ENCODE results near the gene SNRK. TPM values are rescaled to one million over a fixed set of nuclear protein-coding genes. Genes with fewer than 3 reads are reported as not detected.

The SNRK gene, protein sequence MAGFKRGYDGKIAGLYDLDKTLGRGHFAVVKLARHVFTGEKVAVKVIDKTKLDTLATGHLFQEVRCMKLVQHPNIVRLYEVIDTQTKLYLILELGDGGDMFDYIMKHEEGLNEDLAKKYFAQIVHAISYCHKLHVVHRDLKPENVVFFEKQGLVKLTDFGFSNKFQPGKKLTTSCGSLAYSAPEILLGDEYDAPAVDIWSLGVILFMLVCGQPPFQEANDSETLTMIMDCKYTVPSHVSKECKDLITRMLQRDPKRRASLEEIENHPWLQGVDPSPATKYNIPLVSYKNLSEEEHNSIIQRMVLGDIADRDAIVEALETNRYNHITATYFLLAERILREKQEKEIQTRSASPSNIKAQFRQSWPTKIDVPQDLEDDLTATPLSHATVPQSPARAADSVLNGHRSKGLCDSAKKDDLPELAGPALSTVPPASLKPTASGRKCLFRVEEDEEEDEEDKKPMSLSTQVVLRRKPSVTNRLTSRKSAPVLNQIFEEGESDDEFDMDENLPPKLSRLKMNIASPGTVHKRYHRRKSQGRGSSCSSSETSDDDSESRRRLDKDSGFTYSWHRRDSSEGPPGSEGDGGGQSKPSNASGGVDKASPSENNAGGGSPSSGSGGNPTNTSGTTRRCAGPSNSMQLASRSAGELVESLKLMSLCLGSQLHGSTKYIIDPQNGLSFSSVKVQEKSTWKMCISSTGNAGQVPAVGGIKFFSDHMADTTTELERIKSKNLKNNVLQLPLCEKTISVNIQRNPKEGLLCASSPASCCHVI
- 185 and 192 TPM in 2 replicates for total RNA-seq

DNA sequence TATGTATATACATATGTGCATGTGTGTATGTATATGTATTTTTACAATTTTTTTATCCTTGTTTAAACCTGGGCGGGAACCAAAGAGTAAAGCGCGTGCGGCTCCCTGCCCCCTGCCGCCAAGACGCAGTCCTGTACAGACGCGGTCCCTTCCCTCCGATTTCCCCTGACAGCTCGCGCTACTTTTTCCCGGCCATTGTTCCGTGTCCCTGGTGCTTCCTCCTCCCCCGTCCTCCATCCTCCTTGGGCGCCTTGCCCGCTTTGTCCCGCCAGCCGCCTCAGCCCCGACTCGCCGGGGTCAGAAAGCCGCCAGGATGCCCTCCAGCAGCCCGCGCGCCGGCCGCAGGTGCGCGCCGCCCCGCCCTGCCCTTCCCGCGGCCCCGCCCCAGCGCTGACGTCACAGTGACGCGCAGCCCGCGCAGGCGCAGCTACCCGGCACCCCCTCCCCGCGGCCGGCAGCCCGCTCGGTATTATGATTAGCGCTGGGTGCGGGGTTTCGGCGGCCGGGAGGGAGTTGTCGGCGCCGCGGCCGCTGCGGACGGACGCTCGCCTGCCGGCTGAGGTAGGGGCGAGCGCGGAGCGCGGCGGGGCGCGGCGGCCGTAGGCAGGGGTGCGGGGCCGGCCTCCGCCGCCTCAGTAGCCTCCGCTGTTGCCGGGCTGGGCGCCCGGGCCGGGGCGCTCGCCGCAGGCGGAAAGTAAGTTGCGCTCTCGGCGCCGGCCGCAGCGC is at the start of gene SNRK:
Gene SNRK, plus strand, starts transcription at position 426 of the 726 bp plus-strand sequence. CDS start 16,664 bp downstream, outside the sequence.
- peak; percentile 99 for DNase-seq

DNA sequence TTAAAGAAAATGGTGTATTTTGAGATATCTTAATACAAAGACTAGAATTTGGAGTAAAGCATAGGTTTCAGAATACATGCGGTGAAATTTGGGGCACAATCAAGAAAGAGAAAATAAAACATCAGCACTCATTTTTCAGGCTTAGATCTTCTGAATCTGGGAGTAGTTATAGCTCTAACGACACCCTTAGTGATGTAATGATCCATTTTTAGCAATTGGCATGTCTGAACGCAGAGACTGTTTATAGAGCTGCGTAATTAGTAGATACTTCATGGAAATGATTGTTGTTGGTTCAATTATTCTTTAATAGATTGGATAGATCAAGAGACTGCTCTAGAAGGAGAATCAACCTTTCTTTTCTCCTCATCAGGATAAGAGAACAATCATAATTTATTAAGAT is 47.5 kb upstream of the SNRK start:
- no peak for DNase-seq

DNA sequence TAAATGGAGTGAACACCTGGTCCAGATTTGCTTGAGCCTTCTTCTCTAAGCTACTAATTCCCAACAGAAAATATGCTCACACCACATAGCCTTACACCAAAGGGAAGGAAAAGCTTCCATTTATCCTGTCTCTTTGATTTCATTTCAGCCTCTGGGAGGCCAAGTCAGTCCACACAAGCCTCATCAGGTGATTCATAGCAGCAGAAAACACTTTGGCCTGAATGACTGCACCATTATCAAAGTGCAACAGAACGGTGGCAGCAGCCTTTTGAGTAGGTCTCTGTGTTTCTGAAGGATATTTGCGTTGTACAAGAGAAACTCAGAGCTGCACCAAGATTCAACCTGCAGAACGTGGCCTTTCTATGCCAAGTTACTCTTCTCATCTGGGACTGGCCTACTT is 46.6 kb upstream of the SNRK start:
- DNase-seq: no peak

DNA sequence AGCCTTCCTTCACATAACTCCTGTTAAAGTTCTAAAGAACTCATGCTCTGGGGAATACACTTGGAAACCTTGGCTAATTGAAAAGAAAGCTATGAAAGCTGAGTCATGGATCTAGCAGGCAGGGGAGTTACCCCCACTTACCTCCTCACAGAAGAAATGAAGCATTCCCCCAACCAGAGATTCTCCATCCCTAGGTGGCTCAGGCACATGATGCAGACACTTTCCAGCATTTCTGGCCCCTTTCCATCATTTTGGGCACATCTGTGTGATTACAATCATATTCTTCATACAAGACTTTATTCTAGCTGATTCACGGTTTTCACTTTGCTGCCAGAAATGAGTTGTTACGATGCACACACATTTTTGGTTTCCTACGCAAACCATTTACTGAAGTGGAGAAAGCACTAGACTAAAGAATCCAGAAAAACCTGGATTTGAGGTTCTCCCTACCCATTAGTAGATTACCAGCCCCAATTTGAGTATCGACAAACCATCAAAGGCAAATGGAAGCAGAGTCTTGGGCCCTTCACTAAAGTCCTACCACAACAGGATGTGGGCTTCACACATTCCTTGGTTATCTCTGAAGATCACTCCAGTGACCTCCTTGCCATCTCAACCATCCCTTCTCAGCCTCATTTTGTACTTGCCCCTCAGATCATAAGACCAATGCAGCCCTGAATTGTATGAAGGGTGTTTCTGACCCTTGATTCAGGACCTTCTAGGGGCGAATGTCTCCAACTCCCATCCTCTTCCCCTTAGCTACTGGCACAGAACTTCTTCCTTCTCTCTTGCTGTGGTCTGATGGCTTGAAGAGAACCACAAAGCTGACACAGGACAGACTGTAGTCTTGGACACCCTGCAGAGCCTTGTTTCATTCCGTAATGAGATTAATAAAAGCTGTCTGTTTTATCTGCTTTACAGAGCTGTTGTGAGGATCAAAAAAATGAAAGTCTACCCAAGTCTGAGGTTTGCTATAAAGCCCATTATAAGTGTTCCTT is 42.5 kb upstream of the SNRK start:
- DNase-seq: peak; percentile 15

DNA sequence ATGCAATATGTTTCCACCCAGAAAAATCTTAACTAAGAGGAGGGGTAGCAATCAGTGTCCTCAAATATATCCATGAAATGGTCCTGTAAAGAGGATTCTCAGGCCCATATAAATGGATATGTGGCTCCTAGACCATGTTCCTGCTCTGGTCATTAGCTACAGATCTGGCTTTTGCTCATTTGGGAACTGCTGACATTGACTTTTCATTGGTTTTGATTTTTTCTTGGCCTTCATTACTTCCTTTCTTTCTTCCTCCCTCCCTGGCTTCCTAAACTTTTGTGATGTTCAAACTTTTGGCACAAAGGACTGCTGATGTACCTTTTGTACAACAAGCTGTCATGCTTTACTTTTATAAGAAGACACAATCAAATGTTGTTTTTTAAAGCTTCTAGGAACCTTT is 41.6 kb upstream of the SNRK start:
- no peak for DNase-seq

DNA sequence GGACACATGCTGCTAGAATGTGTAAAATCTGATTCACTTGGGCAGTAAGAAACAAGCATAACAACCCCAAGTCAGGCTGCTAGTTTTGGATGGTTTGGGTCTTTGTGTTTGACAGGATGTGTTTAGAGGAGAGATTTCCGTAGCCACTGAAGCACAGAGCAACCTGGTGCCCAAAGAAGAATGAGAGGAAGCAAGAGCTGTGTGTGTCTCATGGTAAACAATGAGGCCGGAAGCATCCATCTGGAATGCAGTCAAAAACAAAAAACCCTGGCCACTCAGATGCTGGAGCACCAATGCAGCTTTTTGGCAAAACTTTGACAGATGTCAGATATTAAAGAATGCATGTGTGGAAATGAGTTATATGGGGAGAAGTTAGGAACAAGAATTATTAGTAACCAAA is 39.4 kb upstream of the SNRK start:
- peak; percentile 97 for DNase-seq

DNA sequence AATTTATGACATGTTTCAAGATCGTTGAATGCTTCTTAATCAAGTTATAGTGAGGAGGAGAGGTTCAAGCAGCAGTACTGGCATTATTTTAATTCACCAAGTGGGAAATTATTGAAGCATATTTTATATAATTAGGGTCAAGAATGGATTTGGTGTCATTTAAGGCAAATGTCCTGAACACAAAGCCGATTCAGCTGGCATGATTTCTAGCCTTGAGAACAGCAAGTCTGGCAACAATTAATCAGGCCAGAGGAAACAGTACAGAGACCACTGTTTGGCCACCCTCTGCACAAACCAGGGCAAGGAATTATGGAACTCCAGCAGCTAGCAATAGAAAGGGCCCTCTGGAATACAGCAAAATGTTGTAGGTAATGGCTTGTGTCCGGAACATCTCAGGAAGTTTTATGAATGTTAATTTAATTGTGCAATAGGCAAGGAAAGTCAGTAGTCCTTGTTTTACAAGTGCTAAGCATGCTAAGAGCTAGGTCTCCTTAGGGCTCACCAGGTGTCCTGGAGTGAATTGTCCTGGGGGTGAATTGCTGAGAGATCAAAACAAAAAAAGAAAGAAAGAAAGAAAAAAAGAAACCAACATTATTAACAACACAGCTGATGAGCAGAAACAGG is 38.7 kb upstream of the SNRK start:
- DNase-seq: peak; percentile 54

DNA sequence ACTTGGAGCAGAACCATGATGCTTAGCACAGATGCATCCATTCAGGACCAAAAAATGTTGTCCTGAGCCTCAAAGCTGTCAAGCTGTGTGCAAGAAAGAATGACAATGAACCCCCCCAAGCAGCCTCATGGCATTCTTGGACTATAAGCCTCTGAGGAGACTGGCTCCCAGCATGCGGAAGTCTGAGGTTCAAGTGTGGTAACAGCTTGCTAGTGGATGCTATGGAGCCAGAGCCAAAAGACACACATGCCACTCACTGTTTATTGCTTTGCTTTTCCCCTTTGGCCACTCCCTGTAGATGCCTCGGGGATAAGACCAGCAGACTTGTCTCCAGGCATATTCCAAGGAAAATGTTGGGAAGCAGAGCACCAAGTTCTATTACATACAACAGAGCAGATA is 38.2 kb upstream of the SNRK start:
- DNase-seq: peak; percentile 49

DNA sequence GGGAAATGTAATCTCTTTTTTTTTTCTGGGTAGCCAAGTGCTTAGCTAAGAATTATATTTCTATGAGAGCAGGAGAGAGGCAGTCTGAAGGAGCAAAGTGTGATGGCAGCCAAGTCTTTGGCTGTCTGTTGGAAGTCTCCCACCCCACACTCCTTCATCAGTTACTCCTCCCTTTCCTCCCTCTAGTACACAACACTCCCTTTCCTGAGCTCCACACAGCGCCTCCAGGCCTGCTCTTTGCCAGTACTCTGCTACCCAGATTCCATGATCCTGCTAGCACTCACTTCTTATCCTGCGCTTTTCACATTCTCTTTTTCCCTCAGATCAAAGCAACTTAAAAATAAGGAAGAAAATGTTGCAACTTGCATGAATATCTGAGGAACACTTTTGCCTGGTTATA is 37.4 kb upstream of the SNRK start:
- DNase-seq: no peak

DNA sequence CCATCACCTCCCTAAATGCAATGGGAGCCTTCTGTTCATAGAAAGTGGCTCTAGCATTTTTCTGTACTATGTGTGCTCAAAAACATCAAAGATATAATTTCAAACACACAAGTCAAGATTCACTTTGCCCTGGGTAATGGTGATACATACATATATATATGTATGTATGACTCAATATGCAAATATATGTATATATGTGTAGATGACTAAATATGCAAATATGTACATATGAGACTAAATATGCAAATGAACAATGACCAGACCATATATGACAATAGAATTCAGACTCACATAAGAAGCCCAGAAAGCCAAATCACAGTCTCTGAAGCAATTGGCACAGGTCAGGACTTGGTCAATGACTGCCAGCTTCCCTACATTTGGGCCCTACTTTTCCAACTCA is 36.9 kb upstream of the SNRK start:
- DNase-seq: no peak

DNA sequence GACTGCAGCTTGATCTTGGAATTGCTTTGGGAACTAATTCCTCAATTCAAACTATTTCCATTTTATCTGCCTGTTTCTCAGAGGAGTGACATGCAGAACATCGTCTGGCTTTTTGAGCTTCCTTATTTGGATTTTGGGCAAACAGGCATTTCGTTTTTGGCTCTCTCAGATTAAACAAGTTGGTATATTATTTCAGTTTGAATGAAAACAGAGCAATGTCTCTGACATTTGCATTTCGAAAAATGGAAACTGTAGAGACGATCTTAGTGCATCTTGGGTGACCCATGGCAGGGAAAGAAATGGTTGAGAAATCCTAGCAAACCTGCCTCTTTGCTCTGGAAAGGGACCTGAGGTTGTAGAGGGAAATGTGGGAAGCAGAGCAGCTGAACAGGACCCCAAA is 33.0 kb upstream of the SNRK start:
- DNase-seq: no peak

DNA sequence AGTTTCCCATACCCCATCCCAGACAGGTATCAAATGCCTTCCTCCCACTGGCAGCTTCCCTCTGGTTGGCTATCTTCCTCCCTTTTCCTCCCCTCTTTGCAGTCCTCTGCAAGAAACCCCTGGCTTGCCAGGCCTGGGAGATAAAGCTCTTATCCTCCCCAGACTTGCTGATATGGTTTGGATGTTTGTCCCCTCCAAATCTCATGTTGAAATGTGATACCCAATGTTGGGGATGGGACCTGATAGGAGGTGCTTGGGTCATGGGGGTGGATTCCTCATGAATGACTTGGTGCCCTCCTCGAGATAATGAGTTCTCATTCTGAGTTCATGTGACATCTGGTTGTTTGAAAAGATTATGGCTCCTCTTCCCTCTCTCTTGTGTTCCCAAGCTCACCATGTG is 32.2 kb upstream of the SNRK start:
- DNase-seq: no peak

DNA sequence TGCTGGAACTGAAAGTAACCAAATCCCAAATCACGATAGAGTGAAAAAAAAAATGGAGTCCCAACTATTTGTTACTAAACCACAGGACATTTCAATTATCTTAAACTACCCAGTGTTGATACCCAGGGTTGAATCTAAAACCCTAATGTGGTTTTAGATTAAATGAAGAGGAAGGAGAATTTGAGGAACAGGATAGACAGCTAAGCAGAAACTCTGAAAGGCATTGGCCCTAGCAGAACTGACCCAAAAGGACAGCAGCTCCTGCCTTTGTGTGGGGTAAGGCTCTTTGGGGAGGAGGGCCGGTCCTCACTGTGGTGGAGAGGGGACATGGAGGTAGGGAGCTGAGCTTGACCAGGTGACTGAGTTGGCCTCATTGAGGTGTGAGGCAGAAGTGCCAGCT is 30.7 kb upstream of the SNRK start:
- no peak for DNase-seq

DNA sequence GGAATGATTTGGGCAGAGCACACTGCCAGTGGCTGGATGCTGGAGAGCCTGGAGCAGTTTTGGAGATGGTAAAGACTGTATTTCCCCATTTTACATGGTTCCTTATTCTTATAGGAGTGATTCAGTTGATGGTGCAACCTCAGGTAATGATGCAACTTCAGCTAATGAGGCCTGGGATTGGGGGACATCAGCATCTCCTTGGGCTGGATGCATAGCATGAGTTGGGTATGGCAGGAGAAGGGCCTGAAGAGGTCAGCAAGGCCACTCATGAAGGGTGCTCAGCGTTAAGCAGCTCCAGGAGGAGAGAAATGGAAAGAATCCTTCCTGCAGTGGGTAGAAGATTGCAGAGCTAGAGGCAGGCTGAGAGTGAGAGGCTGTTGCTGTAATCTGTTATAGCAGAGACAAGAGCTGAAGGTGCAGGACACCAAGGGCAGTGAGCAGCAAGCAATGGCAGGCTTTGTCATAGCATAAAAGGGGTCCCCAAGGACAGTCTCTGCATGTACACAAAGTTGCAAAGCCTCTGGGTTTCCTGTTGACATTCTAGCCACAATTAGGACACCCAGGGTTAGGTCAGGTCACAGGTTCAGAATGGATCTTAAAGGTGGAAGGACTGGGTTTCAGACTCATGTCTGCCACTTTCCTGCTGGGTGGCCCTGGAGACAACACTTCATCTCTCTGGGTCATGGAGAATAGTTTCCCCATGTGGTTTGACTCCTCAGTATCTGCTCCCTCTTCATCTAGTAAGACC is 29.5 kb upstream of the SNRK start:
- no peak for DNase-seq

DNA sequence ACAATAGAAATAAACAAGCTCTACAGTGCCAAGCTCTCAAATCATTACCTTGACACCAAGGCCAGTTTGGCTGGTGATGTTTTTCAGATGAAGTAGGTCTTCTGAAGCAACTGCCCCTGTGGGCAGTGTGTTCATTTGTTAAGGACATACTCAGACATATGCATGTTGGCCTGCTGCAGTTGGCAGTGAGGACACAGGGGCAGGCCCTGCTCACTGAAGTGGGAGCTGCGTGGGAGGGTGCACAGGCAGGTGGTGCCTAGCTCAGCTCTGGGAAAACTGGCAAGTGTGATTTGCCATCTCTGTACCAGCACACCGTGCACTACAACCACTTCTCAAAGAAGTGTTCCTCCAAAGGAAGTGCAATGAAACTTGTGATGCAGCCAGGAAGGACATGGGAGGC is 28.5 kb upstream of the SNRK start:
- peak; percentile 22 for DNase-seq

DNA sequence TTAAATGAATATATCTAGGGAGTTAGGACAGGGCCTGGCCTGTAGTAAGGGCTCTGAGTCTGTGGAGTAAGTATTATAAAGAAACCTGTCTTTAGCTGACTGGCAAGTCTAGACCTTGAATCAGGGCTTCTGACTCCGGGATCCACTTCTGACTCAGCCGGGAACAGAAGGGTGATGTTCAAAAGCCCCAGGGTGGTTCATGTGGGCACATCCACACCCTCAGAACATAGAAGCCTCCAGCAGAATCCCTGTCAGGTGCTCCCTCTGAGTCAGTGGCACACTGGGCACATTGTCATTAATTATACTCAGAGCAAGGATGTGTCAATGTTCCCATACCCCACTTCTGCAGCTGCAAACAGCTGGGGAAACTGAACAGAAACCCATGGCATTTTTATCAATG is 26.7 kb upstream of the SNRK start:
- no peak for DNase-seq

DNA sequence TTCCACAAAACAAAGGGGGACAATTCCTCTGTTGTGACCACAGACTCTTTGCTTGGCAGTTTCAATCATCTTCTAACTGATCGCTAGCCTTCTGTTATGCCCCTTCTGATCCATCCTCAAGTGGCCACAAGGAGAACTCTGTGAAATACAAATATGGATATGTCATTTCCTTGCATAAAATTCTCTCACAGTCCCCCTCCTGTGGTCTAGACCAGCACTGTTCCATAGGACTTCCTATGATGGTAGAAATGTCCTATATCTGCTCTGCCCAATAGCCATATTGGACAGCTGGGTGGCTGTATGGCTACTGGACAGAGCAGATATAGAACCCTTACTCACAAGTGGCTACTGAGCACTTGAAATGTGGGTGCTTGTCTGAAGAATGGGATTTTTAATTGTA is 25.9 kb upstream of the SNRK start:
- peak; percentile 31 for DNase-seq

DNA sequence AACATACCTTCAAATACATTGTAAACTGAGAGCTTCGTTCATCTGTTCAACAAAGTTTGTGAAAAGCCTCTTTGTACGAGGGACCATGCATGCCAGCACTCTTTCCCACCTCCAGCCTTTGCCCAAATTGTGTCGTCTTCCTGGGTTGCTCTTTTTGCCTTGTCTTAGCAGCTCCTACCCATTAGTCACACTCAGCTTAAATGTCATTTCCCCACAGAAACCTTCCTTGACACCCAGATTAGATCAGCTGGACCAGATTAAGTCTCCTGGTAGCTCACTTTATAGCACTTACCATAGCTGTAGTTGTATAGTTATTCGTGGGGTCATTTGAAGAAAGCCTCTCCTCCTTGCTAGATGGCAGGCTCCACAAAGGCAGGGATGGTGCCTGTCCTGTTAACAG is 24.1 kb upstream of the SNRK start:
- DNase-seq: no peak

DNA sequence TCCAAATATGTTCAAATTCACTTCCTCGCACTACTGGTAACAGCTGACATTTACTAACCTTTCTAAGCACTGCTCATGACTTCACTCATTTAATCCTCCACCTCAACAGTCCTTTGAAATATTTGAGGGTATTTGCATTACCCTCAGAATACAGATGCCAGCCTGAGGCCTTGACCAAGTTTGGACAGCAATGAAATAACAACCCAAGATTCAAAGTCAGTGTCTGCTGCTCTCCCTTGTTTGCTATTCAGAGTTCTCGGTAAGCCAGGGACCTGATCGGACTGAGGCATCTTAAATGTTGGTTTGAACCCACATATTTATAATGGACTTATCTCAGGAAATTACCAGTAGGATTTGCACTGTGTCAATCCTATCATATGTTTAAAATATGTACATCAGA is 19.9 kb upstream of the SNRK start:
- no peak for DNase-seq

DNA sequence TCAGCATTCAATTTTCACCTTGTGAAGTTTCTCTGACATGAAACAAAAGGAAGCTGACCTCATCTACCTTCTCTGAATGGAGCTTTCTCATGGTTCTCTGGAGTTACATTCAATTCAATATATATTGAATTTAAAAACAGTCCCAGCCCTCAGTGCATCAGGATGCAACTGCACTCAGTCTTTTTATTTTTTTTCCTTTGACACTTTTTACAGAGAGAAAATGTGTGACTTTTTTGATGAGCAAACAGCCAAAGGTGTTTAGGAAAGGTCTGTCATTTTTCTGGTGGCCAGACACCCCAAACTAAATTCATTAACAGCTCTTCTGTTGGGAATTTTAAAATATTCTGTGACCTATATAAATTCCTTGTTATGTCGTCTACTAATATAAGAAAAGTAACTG is 19.3 kb upstream of the SNRK start:
- no peak for DNase-seq

DNA sequence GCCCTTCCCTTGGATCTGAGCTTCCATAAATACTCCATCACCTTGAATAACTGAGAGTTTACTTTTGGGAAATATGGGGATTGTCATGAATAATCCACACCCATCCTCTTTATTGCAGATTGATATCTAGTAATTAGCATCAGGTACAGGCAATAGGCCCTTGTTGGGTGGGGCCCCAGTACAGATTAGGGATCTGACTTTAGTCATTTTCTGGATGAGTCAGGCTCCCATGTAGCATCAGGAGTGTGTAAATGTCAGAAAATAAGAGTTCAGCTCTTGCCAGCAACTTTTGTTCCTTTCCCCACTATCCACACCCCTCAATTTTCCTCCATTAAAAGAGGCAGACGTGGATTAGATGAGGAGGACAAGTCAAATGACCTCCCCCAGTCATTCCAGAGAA is 17.7 kb upstream of the SNRK start:
- no peak for DNase-seq
